Measurements from ENCODE around the gene PAN3.
A peak's percentile ranks its signal among the peaks of the same experiment; 100 is the strongest.
"Not testable (repeated sequence)": the region's sequence is repeated elsewhere in the genome, so short reads cannot be mapped to it uniquely, and the experiment has no call there.

The PAN3 gene

DNA sequence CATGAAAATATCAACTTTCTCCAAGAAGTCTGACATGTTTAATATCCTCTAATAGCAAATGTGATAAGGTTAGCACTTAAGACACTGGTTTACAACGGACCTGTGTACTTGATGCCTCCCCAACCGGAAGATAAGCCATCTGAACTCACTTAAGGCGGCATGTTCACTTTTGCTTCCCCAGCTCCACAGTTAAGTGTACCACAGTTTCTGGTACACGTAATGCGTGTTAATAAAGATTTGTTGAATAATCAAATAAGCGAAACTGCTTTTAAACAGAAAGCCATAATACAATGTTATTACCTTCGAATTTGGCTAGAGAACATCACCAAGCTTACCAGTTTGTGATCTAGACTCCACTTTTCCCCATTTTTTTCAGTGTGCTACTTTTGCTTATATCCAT, 1.4 kb upstream of the PAN3 start:
- no peak for DNase-seq (ENCODE audit: low read depth)

DNA sequence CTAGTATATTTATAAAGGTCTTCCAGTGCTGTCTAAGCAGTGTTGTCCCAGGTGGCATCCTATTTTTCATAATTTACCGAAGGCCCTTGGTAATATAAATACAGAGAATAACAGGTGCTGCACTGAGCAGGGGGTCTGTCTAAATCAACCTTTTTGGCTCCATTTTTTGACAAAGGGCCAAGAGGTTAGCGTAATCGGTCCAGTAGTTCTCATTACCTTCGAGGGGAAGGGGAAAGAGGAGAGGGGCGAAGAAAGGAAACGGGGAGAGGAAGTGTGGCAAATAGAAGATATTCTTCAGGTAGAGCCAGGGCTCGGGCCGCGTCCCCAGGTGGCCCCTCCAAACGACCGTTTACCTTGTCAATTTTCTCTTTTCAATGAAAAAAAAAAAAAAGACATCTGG, 749 bp upstream of the PAN3 start:
- DNase-seq (ENCODE audit: low read depth): no peak

DNA sequence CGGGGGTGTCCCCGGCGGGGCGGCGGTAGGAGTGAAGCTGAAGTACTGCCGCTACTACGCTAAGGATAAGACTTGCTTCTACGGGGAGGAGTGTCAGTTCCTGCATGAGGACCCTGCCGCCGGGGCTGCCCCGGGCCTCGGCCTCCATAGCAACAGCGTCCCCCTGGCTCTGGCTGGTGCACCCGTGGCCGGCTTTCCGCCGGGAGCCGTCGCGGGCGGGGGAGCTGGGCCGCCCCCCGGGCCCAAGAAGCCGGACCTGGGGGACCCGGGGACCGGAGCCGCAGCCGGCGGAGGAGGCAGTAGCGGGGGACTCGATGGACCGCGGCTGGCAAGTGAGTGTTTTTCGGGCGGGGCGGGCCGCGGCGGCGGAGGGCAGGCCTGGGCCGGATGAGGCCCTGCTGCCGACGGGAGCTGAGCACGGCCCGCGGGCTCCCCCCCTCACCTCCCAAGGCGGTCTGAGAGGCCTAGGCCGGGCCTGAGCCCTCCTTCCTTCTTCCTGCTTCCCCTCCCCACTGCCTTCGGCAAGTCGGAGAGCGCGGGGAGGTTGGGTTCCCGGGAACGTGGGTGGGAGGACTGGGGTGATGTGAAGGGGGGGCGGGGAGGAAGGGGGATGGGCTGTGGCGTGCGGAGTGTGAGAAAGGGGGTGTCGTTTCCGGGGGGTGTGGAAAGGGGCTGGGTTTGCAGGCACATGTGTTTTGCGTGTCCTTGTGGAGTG, 568 bp downstream of the PAN3 start:
- DNase-seq (ENCODE audit: low read depth): peak; percentile 83

DNA sequence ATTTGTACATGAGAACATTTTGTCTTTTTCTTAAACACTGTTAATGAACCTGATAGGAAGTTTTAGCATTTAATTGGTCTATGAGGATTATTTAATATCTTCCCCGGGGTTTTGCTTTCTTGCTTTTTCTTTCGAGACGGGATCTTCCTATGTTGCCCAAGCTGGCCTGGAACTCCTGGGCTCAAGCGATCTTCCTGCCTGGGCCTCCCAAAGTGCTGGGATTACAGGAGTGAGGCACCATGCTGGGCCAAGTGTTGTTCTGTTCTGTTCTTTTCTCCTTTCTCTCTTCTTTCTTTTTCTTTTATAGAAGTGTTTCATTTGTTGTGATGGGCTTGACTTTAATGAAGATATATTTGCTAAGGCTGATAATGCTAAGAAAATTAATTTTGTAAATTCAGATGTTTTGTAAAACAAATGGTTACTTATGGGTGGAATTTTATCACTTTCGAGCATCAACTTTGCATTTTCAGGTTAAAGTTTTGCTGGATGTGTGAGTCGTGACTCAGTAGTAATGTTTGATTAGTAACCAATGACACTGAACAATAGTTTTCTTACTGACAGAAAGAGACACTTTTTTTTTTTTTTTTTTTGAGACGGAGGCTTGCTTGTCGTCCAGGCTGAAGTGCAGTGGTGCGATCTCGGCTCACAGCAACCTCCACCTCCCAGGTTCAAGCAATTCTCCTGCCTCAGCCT, 2.2 kb downstream of the PAN3 start:
- no peak for DNase-seq (ENCODE audit: low read depth)

DNA sequence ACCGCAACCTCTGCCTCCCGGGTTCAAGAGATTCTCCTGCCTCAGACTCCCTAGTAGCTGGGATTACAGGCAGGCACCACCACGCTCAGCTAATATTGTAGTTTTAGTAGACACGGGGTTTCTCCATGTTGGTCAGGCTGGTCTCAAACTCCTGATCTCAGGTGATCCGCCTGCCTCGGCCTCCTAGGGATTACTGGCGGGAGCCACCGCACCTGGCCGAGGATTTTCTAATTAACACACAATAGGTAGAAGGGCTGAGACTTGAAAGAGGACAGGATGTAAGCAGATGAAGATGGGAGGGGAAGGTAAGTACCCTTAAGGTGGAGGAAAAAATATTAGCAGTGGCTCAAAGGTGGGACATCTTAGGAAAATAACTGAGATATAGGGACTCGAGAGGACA, 3.2 kb downstream of the PAN3 start:
- DNase-seq (ENCODE audit: low read depth): not testable (repeated sequence)

DNA sequence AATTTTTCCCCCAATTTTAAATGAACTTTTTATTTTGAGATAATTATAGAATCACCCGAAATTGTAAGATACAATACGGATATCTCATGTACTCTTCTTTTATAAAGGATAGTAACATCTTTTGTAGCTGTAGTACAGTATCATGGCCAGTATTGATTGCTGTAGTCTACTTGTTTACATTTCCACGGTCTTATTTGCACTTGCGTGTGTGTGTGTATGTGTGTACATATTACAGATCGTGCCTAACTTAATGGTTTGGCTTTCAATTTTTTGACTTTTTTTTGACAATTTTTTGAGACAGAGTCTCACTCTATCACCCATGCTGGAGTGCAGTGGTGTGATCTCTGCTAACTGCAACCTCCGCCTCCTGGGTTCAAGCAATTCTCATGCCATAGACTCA, 6.7 kb downstream of the PAN3 start:
- no peak for DNase-seq (ENCODE audit: low read depth)

DNA sequence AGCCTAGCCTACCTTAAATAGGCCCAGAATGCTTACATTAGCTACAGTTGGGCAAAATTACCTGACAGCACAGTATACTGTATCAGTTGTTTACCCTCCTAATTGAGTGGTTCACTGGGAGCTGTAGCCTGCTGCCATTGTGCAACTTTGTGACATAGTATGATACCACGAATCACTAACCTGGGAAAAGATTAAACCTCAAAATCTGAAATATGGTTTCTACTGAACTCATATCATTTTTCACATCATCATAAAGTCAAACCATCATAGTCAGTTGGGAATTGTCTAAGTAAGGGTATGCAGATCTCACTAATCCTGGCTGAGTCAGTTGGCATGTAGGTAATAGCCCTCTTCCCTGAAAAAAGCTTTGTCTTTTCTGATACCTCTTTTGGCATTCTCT, 9.2 kb downstream of the PAN3 start:
- no peak for DNase-seq (ENCODE audit: low read depth)

DNA sequence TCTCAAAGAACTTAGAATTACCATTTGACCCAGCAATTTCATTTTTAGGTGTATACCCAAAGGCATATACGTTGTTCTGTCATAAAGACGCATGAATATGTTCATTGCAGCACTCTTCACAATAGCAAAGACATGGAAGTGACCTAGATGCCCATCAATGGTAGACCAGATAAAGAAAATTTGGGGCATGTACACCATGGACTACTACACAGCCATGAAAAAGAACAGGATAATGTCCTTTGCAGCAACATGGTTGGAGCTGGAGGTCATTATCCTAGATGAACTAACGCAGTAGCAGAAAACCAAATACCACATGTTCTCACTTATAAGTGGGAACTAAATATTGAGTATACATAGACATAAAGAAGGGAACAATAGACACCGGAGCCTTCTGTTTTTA, 20.7 kb downstream of the PAN3 start:
- no peak for DNase-seq (ENCODE audit: low read depth)

DNA sequence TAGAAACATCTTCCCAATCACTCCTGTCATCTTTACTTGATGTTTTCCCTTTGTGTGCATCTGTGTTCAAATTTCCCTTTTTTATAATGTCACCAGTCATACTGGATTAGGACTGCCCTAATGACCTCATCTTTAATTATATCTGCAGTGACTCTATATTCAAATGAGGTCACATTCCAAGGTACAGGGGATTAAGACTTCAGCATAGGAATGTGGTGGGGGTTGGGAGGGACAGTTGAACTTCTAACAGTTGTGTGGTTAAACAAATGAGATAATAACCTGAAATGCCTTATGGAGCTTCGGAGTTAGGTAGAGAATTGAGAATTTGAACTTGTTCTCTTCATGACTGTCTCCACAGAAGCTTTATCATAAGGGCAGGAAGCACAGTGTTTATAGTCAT, 23.0 kb downstream of the PAN3 start:
- no peak for DNase-seq (ENCODE audit: low read depth)

DNA sequence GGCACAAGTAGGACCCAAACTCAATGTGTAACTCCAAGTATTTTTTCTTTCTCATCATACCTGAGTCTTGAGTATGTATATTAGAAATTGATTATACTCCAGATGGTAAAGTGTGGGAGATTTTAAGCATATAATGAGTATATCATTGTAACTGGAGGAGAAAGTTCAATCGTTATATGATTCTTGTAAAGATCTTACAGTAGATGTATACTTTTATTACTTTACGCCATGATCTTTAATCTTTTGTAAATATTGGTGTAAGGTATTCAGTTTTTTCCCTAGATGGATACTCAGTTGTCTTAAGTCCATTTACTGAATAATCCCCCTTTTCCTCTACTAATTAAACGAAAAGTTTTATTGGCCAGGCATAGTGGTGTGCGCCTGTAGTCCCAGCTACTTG, 25.2 kb downstream of the PAN3 start:
- DNase-seq (ENCODE audit: low read depth): no peak

DNA sequence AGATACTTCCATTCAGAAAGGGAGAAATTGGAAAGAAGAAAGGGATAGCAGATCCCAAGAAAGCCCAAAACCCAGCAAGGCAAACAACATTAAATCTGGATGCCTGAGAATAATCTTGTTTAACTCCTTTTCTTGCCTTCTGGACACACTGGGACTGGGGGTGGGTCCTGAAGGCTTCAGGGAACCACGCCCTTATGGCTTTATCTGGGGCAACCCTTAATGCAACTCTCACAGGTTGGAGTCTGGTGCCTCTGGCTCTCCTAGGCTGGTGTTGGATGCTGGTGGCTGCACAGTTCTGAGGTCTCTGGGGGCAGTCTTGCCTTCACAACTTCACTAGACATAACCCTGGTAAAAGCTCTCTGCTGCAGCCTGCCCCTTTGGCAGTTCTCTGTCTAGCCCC, 27.9 kb downstream of the PAN3 start:
- no peak for DNase-seq (ENCODE audit: low read depth)

DNA sequence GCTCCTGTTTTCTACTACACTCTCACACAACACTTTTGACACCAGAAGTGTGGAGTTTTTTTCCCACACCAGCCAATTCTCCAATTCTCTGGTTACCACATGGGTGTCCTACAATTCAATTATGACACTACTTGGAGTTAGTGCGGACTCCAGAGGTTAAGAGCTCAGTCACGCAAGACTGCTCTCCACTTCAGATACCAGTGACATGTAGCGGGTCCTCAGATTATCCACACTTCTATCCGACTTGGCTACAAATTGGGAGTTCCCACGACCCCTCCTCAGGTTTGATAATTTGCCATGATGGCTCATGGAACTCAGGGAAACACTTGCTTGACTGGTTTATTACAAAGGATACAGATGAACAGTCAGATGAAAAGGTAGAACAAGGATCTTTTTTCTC, 32.9 kb downstream of the PAN3 start:
- no peak for DNase-seq (ENCODE audit: low read depth)

DNA sequence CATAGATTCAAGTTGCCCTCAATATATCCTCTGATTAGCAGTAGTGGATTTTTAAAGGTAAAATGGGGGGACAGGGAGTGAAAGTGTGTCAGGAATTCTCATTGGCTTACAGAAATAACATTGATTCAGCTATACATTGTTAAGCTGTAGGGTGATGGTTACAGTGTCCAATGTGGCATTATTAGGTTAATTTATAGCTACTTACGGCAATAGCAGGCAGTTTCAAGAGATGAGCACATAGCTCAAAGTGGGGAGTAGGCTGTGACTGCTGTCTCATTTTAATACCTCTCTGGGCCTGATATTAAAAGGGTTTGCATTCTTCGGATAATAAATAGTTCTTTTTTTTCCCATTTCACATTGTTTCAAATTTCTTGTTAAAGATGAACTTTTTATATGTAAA, 34.6 kb downstream of the PAN3 start:
- no peak for DNase-seq (ENCODE audit: low read depth)

DNA sequence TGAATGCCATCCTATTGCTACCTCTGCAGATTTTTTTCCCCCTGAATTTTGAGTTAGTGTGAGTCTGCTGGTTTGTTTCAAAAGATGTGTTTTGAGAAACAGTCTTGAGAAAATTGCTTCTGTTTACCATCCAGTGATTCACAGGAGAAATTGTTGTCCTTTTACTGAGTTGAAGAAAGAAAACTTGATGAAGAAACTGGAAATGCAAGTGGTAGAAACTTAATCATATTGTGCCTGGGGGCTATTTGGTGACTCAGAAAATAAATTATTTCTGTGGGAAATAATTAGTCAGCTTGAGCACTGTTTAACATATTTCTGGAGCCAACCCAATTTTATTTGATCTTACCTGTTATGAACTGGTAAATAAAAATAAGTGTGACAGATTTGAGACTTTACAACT, 35.4 kb downstream of the PAN3 start:
- no peak for DNase-seq (ENCODE audit: low read depth)

DNA sequence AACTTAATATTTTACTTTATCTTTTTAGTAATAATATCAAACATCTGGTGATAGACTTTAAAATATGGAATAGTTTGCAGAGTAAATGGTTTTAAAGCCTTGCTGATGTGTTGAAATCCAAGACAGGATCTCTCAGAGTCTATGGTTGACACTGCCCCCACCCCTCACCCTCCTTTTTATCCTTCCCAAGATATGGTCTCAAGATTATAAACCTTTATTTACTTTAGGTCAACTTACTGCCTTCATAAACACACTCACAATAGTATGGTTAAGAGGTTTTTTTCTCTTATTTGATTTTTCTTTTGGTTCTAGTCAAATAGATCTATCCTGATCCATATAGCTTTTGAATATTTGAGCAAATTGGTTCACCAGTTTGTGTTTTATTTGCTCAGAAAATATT, 39.0 kb downstream of the PAN3 start:
- DNase-seq (ENCODE audit: low read depth): no peak

DNA sequence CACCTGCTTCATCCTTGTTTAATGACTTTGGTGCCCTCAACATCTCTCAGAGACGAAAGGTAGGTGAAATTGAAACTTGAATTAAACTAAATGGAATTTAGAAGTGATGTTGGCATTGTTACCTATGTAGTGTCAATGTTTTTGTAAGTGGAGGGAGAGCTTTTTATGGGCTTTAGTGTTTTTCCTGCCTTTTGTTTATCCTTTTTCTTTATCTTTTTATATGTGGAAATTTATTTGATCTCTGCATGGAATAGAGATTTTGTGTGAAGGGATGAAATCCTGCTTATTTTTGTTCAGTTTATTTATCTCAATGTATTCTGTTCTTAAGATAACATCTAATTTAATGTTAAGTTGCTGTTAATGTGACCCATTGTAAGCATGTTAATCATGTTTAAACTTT, 39.5 kb downstream of the PAN3 start:
- DNase-seq (ENCODE audit: low read depth): no peak

DNA sequence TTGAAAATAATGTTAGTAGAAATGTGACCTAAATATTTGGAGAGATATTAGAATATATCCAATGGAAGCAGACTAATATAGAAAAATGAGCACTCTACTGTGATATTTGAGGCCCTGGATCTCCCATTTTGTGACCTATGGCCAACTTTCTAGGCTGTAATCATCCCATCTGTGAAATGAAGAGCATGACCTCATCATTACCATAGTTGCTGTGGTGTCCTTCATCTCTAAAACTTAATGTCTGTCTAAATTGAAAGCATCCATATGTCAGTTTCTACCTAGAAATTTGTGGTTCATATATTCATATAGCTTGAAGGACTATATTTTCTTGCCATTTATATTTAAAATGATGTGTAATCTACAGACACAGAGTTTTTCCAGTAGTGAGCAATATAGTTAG, 41.6 kb downstream of the PAN3 start:
- no peak for DNase-seq (ENCODE audit: low read depth)

DNA sequence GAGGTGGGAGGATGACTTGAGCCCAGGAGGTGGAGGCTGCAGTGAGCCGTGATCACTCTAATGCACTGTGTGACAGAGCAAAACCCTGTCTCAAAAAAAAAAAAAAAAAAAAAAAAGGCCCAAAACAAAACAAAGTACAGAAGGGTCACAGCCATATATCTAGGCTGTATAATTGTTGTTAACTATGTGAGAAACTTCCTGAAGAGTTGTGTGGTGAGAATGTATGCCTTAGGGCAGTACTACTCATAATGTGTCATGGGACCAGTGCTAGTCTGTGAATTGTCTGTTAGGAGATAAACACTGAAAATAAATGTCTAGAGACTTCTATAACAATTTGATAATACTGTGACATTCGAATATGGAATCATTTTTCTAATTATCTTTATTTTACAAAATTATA, 43.1 kb downstream of the PAN3 start:
- no peak for DNase-seq (ENCODE audit: low read depth)

DNA sequence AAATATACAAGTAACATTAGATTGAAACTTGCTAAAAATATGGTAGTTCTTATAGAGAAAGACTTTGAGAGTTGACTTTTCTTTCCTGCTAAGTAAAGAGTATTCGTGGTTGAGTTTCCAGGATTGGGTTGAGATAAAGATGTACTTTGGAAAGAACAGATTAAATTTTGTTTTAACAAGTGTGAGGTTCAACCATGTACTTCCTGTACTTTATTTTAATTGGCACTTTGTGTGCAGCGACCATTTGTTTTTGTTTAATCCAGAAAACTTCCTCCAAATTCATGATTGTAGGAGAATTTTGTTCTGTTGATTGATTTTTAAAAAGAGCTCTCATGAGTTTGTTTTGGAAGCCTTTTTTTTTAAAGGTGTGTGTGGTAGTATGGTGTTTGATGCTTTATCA, 46.9 kb downstream of the PAN3 start:
- no peak for DNase-seq (ENCODE audit: low read depth)

DNA sequence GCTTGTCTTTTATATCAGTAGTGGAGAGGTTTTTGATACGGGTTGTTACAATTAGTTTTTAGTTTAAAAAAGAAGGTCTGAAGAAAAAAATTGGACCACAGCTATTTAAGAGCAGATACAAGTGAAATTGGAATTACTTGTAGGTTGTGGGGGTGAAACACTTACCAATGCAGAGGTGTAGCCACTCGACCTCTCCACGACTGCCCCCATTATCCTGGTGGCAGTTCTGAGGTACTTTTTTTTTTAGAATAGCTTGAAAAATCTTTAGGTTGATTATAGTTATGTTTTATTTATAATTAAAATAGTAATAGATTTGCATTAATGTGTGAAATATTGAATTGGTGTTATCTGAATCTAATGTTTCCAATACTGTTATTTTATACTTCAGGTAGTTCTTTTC, 60.7 kb downstream of the PAN3 start:
- no peak for DNase-seq (ENCODE audit: low read depth)

DNA sequence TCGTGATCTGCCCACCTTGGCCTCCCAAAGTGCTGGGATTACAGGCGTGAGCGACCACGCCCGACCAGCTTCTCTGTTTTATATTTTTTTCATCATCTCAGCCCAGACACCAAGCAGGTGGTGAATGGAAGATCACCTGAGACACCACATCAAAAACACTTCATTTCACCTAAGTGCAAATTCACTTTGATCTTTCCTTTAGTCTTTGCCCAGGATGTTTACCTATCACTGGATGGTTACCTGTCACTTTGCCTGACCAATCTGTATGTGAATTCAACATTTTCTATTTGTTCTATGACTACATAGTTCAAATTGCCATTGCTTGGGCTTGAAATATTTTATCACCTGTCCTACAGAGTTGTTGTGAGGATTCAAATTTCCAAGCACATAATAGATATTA, 65.7 kb downstream of the PAN3 start:
- no peak for DNase-seq (ENCODE audit: low read depth)

DNA sequence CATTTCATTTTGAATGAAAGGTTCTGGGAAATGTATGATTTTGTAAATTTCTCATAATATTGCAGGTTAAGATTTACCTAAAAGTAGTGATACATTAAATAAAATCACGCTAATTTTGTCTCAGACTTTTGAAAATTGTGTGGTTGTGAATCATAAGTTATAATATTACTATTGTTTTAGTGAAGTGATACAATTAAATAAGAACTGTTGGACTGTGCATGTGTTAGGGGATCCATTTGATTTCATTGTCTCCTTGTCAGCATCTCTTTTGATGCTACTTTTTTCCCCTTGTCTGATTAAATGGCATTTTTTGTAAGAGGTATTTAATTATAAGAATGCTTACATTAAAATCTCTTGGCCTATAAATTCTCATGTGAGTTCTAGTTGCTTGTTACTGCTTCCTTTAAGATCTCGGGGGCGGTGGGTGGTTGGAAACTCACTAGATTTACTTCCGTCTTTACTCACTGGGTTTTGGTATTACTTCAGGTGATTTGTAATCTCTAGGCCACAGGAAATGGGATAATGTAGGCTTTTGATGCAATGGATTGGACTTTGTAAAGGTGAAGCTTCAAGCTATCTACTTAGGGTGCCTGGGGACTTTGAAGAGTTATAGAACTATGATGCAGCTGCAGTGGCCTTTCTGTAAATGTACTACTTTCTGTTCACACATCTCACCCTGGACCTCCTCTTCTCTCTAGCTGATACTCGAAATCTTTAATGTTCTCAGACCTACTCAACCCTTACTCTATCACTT, 66.5 kb downstream of the PAN3 start:
- DNase-seq (ENCODE audit: low read depth): no peak

DNA sequence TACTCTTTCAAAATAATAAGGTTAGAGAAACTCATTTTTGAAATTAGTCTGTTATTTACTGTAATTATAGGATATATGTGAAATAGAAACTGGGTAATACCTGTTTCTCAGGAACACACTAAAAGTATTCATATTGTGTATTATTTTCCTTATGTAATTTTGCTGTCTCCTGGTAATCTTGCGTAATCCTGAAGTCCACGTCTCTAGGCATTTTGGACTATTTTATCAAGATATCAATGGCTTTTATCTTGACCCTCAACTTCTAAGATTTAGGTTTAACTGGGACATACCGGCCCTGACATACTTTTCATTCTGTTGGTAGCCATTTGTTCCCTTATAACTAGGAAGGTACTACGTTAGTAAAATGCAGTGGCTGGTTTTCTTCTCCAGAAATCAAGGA, 80.3 kb downstream of the PAN3 start:
- DNase-seq (ENCODE audit: low read depth): no peak

All from T-helper 22 cell (primary cell).